Thoracic aorta (tissue), 2 donors: ENCODE results near the gene C11orf58. TPM values are rescaled to one million over a fixed set of nuclear protein-coding genes. Genes with fewer than 3 reads are reported as not detected.

Source experiments
- ATAC-seq: fragments of 150-250 bp; one replicate; pipeline ENCODE4 v1.8.0; 2017; ENCODE audit warnings: low read depth; ENCODE audit not compliant: insufficient number of reproducible peaks, low FRiP score
- DNase-seq: peaks from one replicate; pipeline ENCODE4 v3.0.0-alpha.2; 2020; ENCODE audit warnings: low spot score
- H3K27ac ChIP-seq, 2 donors: fragments of 200-600 bp; sonication (generic); 1 replicate in 1 of 2; 2 replicates in 1 of 2; pipeline ENCODE4 v1.5.1; 2016; ENCODE audit warnings: mild to moderate bottlenecking in 2 of 2, moderate library complexity in 2 of 2
- H3K27me3 ChIP-seq: fragments of 200-600 bp; sonication (generic); replicated peaks from 2 replicates; pipeline ENCODE4 v1.6.0; 2016; ENCODE audit warnings: mild to moderate bottlenecking; ENCODE audit not compliant: insufficient read depth
- H3K36me3 ChIP-seq: fragments of 200-600 bp; sonication (generic); one replicate; pipeline ENCODE4 v1.5.1; 2016
- H3K4me1 ChIP-seq, 2 donors: fragments of 200-600 bp; sonication (generic); 1 replicate in 1 of 2; 2 replicates in 1 of 2; pipeline versions ENCODE4 v1.5.1 to v1.6.0; 2016; ENCODE audit warnings: low read depth in 2 of 2, mild to moderate bottlenecking in 1 of 2; ENCODE audit not compliant: control insufficient read depth in 1 of 2
- H3K4me3 ChIP-seq: fragments of 200-600 bp; sonication (generic); 2 replicates; pipeline ENCODE4 v1.5.1; 2016; ENCODE audit warnings: mild to moderate bottlenecking
- H3K9me3 ChIP-seq: fragments of 200-600 bp; sonication (generic); 2 replicates; pipeline ENCODE4 v1.5.1; 2016
- total RNA-seq, 2 donors: library from RNA; depleted of rRNA; stranded (reverse); fragments of >200 nt; gene quantifications; one replicate each; pipeline versions ENCODE4 v1.1.0 to v1.2.3, GENCODE V29; 2016
- TF ChIP-seq, protein P1 (sequence below): fragments of 200-600 bp; sonication (generic); IDR thresholded peaks from one replicate; pipeline ENCODE4 v1.5.1; 2019; ENCODE audit warnings: antibody characterized with exemption

The C11orf58 gene
- total RNA-seq, 2 donors from 2014 or later: 104 to 161 TPM

DNA sequence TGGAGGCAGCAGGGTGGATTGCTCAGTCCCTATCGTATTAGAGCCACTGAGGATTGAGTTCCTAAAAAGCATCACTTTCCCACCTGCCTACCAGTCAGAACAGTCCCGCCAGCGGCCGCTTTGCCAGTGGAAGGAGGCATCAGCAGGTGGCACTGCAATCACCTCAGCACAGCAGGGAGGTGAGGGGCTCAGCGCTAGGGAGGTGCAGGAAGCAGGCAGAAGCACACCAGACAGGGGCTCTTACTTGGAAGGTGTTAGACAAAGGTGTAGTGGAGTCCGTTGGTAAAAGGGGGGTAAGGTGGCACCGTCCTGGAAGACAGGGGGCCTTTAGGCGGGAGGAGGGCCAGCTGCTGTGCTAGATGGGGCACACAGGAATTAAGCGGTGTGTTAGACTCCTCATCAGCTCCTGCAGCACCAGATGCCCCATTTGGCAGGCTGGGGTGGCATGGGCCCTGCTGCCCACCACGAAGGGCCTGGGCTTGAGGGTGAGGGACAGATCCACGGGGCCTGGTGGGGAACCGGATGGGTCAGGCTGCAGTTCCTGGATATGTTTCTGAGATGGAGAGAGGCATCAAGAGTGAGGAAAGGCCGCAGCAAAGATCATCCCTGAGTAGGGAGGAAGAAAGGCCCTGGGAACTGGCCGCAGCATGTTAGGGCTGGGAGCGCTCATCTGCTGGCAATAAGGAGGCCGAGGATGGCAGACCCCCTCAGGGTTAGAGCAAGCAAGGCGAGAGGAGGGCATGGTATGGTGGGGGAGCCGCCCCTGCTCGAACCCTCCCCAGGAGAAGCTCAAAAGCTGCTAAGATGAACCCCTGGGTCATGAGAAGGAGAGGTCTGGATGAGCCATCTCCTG lies 42.5 kb downstream of the C11orf58 start:
- TF ChIP-seq, protein P1, sequence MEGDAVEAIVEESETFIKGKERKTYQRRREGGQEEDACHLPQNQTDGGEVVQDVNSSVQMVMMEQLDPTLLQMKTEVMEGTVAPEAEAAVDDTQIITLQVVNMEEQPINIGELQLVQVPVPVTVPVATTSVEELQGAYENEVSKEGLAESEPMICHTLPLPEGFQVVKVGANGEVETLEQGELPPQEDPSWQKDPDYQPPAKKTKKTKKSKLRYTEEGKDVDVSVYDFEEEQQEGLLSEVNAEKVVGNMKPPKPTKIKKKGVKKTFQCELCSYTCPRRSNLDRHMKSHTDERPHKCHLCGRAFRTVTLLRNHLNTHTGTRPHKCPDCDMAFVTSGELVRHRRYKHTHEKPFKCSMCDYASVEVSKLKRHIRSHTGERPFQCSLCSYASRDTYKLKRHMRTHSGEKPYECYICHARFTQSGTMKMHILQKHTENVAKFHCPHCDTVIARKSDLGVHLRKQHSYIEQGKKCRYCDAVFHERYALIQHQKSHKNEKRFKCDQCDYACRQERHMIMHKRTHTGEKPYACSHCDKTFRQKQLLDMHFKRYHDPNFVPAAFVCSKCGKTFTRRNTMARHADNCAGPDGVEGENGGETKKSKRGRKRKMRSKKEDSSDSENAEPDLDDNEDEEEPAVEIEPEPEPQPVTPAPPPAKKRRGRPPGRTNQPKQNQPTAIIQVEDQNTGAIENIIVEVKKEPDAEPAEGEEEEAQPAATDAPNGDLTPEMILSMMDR: no peak
- H3K36me3 ChIP-seq: no peaks in the 10 kb centered on the region
- H3K9me3 ChIP-seq: no peaks in the 10 kb centered on the region
- H3K4me1 ChIP-seq: no peaks in the 10 kb centered on the region
- no peaks in the 10 kb centered on the region for H3K27me3 ChIP-seq
- no peak overlapping the region for H3K4me3 ChIP-seq
- DNase-seq: no peak
- ATAC-seq: no peak
- H3K27ac ChIP-seq: no peak overlapping the region

DNA sequence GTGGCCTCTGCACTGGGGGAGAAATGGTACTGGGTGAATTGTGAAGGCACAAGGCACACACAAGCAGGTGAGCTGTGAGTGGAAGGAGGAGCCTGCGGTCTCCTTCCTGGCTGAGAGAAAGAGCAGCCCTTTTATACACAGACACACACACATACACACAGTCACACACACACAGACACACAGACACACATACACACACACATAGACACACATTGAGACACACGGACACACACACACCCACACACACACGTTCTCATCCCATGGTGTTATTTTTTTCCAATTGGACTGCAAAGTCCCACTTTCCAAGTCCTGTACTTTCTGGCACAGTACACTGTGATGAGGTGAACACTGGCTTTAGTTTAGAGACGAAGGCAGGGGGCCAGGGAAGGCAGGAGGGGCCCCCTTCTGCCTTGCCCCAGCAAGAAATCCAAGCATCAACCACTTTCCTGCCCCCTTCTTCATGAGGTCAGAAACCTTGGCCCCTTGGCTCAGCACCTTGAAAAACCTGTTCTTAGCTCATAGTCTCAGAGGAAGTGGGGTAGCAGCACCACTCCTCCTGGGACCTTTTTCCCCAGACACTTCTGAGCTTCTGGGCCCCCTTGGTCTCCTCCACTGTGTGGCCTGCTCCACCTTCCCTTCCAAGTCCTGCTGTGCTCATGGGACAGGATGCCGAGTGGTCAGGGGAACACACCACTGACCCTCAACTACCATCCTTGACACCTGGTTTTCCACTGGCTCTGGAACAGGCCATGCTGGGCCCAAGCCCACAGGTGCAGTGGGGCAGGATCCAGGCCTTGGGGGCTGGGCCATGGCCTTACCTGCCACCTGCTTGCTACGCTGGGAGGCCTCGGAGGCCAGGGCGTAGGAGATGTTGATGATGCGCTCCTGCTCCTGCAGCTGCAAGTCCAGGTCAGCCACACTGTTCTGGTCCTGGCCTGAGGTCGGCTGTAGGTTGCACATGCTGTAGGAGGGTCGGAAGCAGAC lies 43.8 kb downstream of the C11orf58 start:
- no peaks in the 10 kb centered on the region for H3K4me1 ChIP-seq
- DNase-seq: no peak
- no peak overlapping the region for H3K4me3 ChIP-seq
- H3K27me3 ChIP-seq: no peaks in the 10 kb centered on the region
- no peak for ATAC-seq
- TF ChIP-seq, protein P1: no peak
- no peaks in the 10 kb centered on the region for H3K36me3 ChIP-seq
- H3K27ac ChIP-seq: no peak overlapping the region
- H3K9me3 ChIP-seq: no peaks in the 10 kb centered on the region

DNA sequence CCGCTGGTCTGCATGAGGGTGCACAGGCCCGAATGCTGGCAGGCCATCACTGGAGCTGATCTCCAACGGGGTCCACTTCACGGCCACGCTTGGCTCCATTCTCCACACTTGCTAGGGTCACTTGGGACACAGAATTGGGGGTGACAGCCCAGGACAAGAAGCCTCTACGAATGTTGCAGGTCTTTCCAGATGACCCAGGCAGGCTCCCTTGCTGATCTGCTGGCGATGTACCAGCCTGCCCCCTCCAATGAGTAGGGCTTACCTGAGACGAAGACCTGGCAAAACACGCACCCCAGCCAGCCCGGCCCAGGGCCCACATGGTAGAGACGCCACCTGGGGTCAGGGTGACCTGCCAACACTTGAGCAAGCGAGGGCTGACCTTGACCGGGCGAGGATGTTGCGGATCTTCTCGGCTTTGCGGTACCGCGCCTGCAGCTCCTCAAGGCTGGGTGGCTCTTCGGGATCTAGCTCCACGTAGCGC lies 44.9 kb downstream of the C11orf58 start:
- Histone ChIP-seq H3K27me3 (no peaks in the 10 kb centered on the region), H3K36me3 (no peaks in the 10 kb centered on the region), H3K27ac (no peak overlapping the region), H3K4me1 (peaks cover 0 to 6% of the 10 kb centered on the region in 2 donors), H3K4me3 (no peak overlapping the region), H3K9me3 (no peaks in the 10 kb centered on the region)
- ATAC-seq (no peak), DNase-seq (no peak)
- TF ChIP-seq, protein P1: no peak

DNA sequence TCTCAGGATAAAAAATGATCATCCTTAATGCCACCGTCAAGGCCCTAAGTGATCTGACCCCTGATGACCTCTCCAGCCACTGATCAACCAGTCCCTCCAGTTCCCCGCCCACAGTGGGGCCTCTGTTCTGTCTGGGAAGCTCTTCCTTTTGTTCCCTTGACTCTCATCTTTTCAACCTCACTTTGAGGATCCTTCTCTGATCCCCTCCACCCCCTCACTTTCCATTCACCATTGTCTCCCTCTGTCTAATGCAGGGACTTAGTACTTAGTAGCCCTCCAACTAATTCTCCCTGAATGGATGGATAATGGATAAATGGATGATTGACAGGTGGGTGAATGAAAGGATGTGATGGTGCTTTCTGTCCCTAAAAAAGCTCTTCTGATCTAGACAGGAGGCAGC lies 45.6 kb downstream of the C11orf58 start:
- ATAC-seq (no peak), DNase-seq (no peak)
- Histone ChIP-seq H3K4me1 (peaks cover 4 to 9% of the 10 kb centered on the region in 2 donors), H3K9me3 (no peaks in the 10 kb centered on the region), H3K4me3 (no peak overlapping the region), H3K27me3 (no peaks in the 10 kb centered on the region), H3K36me3 (no peaks in the 10 kb centered on the region), H3K27ac (no peak overlapping the region)
- TF ChIP-seq, protein P1: no peak

DNA sequence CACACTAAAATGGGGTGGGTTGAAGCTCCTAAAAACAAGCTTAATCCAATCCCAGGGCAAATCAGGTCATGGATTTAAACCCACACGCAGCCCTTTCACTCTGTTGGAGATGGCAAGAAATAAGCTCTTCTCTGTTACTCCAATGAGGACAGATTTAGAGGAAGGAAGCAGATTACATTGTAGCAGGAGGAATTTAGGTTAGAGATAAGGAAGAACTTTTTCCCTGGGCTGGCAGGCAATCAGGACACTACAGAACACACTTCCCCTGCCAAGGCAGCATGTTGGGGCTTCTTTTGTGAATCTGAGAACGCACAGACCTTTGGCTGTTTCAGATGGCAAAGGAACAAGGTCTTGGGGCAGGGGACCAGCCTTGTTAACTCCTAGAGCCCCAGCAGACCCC lies 46.2 kb downstream of the C11orf58 start:
- H3K27me3 ChIP-seq: no peaks in the 10 kb centered on the region
- TF ChIP-seq, protein P1: no peak
- no peak overlapping the region for H3K27ac ChIP-seq
- DNase-seq (no peak), ATAC-seq (no peak)
- H3K36me3 ChIP-seq: no peaks in the 10 kb centered on the region
- no peaks in the 10 kb centered on the region for H3K9me3 ChIP-seq
- H3K4me3 ChIP-seq: no peak overlapping the region
- peaks cover 4 to 9% of the 10 kb centered on the region in 2 donors for H3K4me1 ChIP-seq
